Fibroblast of skin of back (primary cell): ENCODE results near the gene TAGLN. TPM values are rescaled to one million over a fixed set of nuclear protein-coding genes. Genes with fewer than 3 reads are reported as not detected.

ENCODE experiments used
- DNase-seq: peaks from one replicate; pipeline ENCODE4 v3.0.0-alpha.2; 2013
- polyA plus RNA-seq, 2 experiments: library from polyadenylated mRNA; unstranded; fragments of 120-200 nt; gene quantifications; one replicate each; pipeline ENCODE4 v1.2.1, GENCODE V29; 2013; ENCODE audit not compliant: insufficient read length in 2 of 2

The TAGLN gene
- polyA plus RNA-seq (2013, experiment 1 of 2; ENCODE audit: insufficient read length) = 7,351 TPM
- polyA plus RNA-seq (2013, experiment 2 of 2; ENCODE audit: insufficient read length) = 11,485 TPM

DNA sequence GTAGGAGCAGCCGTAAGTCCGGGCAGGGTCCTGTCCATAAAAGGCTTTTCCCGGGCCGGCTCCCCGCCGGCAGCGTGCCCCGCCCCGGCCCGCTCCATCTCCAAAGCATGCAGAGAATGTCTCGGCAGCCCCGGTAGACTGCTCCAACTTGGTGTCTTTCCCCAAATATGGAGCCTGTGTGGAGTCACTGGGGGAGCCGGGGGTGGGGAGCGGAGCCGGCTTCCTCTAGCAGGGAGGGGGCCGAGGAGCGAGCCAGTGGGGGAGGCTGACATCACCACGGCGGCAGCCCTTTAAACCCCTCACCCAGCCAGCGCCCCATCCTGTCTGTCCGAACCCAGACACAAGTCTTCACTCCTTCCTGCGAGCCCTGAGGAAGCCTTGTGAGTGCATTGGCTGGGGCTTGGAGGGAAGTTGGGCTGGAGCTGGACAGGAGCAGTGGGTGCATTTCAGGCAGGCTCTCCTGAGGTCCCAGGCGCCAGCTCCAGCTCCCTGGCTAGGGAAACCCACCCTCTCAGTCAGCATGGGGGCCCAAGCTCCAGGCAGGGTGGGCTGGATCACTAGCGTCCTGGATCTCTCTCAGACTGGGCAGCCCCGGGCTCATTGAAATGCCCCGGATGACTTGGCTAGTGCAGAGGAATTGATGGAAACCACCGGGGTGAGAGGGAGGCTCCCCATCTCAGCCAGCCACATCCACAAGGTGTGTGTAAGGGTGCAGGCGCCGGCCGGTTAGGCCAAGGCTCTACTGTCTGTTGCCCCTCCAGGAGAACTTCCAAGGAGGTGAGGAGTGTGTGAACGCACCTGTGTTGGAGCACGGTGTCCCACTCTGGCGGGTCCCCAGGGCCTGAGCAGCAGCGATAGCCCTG is at the start of gene TAGLN:
TAGLN (plus strand) TSS at position 318 of the 863 bp plus-strand sequence. CDS start 3,644 bp downstream, outside the sequence.
- DNase-seq = peak; percentile 99

DNA sequence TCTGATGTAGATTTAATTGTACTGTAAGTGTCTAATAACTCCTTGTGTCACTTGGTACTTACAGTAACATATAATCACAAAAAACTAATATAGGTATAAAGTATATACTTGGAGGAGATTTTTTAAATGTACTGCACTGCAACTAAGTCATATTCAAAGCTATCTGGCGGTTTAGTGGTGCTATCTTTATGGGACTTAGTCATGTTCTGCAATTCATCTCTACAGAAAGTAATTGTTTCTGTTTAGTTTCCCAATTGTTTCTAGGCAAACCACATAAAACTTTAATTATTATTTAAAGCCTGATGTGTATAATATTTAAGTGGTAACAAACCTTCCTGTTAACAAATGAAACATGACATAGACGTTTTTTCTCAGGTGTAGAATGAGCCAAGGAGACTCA is 47.1 kb upstream of the TAGLN start:
- no peak for DNase-seq

- no peak for DNase-seq
These were observed 44.7 kb upstream of the TAGLN start for GRCh38 chr11:117154468-117154867.

- no peak for DNase-seq
These were observed 41.7 kb upstream of the TAGLN start for GRCh38 chr11:117157507-117157906.

DNA sequence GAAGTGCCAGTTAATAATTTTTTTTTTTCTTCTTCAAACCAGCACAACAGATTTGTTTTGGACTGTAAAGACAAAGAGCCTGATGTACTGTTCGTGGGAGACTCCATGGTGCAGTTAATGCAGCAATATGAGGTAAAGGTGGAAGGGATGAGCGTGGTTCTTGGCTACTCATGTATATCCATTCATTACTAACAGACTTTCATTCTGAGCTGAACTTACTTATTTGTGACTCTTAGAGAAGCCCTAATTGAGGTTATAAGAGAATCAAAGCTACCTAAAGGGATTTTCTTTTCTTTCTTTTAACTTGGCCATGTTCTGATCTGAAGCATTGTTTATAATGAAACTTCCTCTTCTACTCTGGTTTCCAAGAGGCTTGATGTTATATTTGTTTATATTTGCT is 39.3 kb upstream of the TAGLN start:
- DNase-seq = no peak

DNA sequence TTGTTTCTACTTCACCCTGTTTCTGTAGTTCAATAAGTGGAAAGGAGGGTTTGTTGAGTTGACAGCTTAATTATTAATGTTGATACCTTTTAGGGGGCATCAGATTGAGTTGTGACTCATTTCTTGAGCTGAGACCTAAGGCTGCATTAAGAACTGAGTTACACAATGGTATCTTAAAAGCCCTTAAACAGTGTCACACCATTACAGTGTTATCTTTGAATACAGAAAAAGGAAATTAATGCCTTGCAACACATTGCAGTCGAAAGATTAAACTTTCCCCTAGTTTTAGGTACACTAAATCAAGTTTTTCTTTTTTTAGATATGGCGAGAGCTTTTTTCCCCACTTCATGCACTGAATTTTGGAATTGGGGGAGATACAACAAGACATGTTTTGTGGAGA is 38.3 kb upstream of the TAGLN start:
- DNase-seq = no peak

DNA sequence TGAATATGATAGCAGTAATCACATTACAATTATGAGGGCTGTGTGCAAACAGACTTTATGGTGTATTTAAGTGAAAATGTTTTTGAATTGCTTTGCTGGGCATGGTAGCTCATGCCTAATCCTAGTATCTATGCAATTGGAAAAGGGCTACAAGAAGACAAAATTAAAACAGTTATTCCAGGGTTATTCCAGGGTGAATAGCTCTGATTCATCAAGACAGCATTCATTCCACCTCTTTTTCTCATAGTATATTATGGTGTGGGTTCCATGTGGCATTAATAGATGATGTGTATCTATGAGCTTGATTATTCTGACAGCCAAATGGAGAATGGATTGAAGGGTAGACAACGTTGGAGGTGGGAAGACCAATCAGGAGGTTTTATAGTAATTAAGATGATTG is 32.7 kb upstream of the TAGLN start:
- DNase-seq = peak; percentile 22

DNA sequence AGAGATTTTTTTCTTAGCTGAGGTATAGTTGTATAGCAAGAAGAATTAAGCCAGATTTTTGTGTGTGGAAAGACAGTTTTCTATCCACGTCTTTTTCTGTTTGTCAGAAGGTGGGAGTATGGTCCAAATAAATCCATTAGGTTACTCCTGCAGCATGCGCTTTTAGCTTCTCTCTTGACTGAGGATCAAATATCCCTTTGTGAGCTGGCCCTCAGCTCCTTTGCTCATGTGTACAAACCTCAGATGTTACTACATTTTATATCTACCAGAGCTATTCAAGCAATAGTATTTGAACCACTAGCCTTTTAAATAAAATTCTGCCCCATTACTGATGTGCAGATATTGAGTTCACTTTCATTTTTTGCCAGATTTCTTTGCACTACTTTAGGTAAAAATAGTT is 29.4 kb upstream of the TAGLN start:
- no peak for DNase-seq

- DNase-seq = no peak
These were observed 29.0 kb upstream of the TAGLN start for GRCh38 chr11:117170210-117170609.

DNA sequence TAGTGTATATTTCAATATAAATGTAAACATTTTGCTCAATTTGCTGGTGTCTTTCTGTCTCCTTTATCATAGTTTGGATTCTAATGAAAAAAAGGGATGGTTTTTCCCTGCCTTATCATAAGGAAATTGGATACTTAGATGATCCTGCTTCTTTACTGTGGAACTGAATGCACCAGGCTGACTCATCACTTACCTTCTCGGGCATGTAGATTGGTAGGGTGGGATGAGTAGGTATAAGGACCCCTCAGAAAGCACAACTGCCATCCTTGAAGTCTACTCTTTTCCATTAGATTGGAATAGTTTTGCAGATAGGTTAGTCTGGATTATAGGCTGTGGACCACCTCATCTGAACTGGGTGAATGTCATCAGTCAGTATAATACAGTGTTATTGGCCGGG is 28.2 kb upstream of the TAGLN start:
- DNase-seq = no peak

- DNase-seq = no peak
These were observed 27.6 kb upstream of the TAGLN start for GRCh38 chr11:117171404-117172061.

DNA sequence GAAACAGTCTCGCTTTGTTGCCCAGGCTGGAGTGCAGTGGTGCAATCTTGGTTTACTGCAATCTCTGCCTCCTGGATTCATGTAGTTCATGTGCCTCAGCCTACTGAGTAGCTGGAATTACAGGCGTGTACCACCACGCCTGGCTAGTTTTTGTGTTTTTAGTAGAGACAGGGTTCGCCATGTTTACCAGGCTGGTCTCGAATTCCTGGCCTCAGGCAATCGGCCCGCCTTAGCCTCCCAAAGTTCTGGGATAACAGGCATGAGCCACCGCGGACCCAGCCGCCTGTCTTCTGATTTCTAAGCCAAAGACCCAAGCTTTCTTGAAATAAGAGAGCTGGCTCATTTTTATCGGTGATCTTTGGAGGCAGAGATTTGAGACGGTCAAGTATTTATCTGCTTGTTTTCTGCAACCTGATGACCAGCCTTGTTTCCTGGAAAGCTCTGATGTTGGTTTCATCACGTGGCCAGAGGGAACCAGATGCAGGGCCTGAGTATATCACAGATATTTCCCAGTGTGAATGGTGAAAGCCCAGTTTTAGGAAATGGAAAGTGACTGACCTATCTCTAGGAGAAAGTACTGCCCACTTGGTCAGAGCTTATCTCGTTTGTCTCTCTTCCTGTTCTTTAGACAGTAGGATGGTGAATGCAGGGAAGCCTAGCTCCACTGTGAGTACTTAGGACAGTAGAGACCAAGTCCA is 26.3 kb upstream of the TAGLN start:
- DNase-seq = no peak

- no peak for DNase-seq
These were observed 24.1 kb upstream of the TAGLN start for GRCh38 chr11:117175104-117175503.

DNA sequence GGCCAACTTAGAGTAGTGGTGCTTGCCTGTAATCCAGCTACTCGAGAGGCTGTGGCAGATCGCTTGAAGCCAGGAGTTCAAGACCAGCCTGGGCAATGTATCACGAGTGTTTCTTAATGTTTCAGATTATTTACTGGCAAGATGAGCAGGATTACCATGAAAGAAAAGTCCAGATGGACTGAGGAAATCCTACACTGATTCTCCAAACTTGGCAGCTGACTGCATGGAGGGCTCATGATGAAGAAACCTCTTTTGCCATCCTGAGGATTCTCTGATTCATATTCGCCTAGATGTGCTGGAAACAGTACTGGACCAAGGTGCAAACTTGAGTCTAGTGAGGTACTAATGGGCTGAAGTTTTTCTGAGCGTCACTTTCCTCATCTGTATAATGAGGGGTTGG is 23.4 kb upstream of the TAGLN start:
- no peak for DNase-seq

- DNase-seq = no peak
These were observed 23.0 kb upstream of the TAGLN start for GRCh38 chr11:117176186-117176585.

- DNase-seq = no peak
These were observed 21.5 kb upstream of the TAGLN start for GRCh38 chr11:117177534-117178209.

GRCh38 chr11:117178210-117179034 is 20.7 kb upstream of the TAGLN start, which contains the start of gene SIDT2:
SIDT2 (plus strand) TSS chr11:117178743; CDS start chr11:117179264, 521 bp downstream.
- peak; percentile 94 for DNase-seq

DNA sequence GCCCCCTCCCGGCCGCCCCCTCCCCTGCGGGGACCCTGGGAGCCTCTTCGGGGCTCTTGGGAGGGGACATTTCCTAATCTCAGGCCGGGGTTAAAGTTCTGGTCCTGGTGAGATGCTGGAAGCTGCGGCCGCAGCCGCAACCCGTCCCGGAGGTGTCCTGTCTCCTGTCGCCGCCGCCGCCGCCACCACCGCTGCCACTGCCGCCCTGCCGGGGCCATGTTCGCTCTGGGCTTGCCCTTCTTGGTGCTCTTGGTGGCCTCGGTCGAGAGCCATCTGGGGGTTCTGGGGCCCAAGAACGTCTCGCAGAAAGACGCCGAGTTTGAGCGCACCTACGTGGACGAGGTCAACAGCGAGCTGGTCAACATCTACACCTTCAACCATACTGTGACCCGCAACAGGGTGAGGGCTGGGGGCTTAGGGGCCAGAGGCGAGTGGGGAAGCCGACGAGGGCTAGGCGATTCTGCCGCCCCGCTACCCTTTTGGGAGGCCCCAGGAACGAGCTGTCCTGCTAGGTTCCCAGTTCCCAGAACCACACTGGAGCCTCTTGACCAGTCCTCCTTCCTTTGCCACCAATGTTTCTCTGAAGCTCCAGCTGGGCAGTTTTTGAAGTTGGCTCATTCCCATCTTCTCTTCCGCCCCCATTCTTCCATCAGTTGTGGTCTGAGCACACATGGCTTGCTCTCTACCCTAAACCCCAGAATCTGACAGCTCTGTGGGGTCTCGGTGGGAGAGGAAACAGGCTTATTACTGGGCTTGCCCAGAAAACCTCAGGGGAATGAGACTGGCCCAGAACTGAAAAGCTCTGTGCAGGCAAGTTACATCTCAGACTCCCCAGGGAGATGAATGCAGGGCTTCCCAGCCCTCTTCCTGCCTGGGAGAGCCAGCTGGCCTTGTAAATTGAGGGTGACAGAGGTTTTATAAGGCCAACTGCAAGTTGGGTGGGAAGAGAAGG is 19.8 kb upstream of the TAGLN start:
- DNase-seq = peak; percentile 71

DNA sequence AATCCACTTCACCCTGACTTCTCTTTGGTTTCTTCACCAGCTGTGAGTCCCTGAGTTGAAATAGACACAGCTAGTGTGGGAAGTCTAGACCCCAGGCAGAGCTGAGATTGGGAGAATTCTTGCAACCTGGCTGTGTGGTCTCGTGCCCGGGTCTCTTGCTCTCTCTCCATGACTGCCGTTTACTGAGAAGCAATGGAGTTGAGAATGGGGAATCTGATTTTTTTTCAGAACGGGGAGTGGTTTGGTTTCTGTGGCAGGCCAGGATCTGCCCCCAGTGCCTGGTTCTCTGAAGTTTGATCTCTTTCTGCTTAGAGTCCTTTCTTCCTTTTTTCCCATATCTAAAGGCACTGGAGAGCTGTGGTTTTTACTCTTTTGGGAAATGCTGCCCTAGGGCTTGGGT is 19.1 kb upstream of the TAGLN start:
- DNase-seq = peak; percentile 56
